Cardiac muscle cell (in vitro differentiated cells and primary cell): Measurements from ENCODE around the gene FBXO34. TPM values are rescaled to one million over a fixed set of nuclear protein-coding genes. Genes with fewer than 3 reads are reported as not detected.
A peak's percentile ranks its signal among the peaks of the same experiment; 100 is the strongest.

ENCODE experiments used
- DNase-seq, 2 donors: peaks; one replicate each; pipeline versions ENCODE4 v3.0.0 to v3.0.0-alpha.2; 2010 to 2017; ENCODE audit warnings: low read depth in 1 of 2, low spot score in 1 of 2
- H3K27ac ChIP-seq: fragments of 200-600 bp; sonication (generic); 2 replicates; pipeline ENCODE4 v1.5.1; 2016
- H3K27me3 ChIP-seq: fragments of 200-600 bp; sonication (generic); 2 replicates; pipeline ENCODE4 v1.6.0; 2016; ENCODE audit warnings: control low read depth
- H3K36me3 ChIP-seq: fragments of 200-600 bp; sonication (generic); 2 replicates; pipeline ENCODE4 v1.5.1; 2016; ENCODE audit warnings: control low read depth
- H3K4me1 ChIP-seq: fragments of 200-600 bp; sonication (generic); 2 replicates; pipeline ENCODE4 v1.8.1; 2017; ENCODE audit warnings: low read depth, mild to moderate bottlenecking, mixed run types
- H3K4me3 ChIP-seq: fragments of 200-600 bp; sonication (generic); 2 replicates; pipeline ENCODE4 v1.5.1; 2016; ENCODE audit warnings: mild to moderate bottlenecking
- H3K9me3 ChIP-seq: fragments of 200-600 bp; sonication (generic); 2 replicates; pipeline ENCODE4 v1.5.1; 2017; ENCODE audit warnings: low read depth, mild to moderate bottlenecking, control low read depth
- polyA plus RNA-seq: library from polyadenylated mRNA; unstranded; fragments of >200 nt; fragmentation: Nextera tagmentation; extraction: Ambion mirVana; gene quantifications from 2 replicates; pipeline ENCODE4 v1.2.1, GENCODE V29; 2016
- total RNA-seq: library from RNA; depleted of rRNA; stranded (reverse); fragments of >200 nt; gene quantifications from 2 replicates; pipeline ENCODE4 v1.2.3, GENCODE V29; 2016
- TF ChIP-seq, protein P1 (sequence below): IDR thresholded peaks from 2 replicates; pipeline ENCODE4 v1.5.1; 2012; ENCODE audit warnings: low read depth, mild to moderate bottlenecking, low read length

FBXO34 gene
- total and polyA plus RNA-seq, 2 experiments from 2014 or later = 19.2 to 21.1 TPM

DNA sequence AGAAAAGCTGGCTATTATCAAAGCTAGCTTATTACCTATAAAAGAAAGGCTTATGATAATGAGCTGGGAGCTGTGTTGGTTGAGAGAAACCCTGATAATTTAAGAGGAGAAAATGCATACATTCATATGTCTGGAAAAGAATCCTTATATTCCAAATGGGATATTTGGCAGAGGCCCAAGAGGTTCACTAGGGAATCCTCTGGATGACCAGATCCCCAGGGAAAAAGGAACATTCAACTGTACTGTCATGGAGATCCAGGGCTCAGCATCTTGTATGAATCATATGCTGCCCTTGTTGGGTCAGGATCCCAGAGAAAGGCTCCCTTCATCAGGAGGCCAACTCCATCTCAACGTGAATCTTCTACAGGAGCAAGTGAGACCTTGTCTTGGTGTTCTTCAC lies 16.6 kb upstream of the FBXO34 start:
- Histone ChIP-seq H3K36me3 (no peaks in the 10 kb centered on the region), H3K4me3 (no peak overlapping the region)
- TF ChIP-seq, protein P1, sequence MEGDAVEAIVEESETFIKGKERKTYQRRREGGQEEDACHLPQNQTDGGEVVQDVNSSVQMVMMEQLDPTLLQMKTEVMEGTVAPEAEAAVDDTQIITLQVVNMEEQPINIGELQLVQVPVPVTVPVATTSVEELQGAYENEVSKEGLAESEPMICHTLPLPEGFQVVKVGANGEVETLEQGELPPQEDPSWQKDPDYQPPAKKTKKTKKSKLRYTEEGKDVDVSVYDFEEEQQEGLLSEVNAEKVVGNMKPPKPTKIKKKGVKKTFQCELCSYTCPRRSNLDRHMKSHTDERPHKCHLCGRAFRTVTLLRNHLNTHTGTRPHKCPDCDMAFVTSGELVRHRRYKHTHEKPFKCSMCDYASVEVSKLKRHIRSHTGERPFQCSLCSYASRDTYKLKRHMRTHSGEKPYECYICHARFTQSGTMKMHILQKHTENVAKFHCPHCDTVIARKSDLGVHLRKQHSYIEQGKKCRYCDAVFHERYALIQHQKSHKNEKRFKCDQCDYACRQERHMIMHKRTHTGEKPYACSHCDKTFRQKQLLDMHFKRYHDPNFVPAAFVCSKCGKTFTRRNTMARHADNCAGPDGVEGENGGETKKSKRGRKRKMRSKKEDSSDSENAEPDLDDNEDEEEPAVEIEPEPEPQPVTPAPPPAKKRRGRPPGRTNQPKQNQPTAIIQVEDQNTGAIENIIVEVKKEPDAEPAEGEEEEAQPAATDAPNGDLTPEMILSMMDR = no peak

DNA sequence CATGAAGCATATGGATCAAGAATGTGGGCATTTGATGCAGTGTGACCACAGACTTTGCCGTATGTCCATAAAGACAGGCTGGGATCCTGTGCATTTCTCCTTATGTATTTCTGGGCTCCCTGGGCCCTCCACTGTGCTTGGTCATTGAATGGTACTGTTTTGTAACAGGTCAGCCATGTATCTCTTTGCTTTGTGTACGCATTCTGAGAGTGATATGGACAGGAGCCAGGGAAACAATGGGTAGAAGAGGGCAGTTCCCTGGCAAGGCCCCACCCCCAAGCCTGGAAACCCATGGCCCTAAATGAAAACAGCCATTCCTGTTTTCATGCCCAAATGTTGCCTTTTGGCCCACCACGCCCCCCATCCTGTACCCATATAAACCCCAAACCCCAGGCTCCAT lies 15.2 kb upstream of the FBXO34 start:
- Histone ChIP-seq H3K27me3 (peaks cover 6% of the 10 kb centered on the region), H3K4me3 (no peak overlapping the region), H3K4me1 (peaks cover 2% of the 10 kb centered on the region), H3K9me3 (no peaks in the 10 kb centered on the region), H3K36me3 (no peaks in the 10 kb centered on the region), H3K27ac (no peak overlapping the region)
- TF ChIP-seq, protein P1 = no peak
- DNase-seq = no peak

More for the DNA sequence above, 16.6 kb upstream of the FBXO34 start:
- no peak overlapping the region for H3K27ac ChIP-seq
- peaks cover 6% of the 10 kb centered on the region for H3K27me3 ChIP-seq
- no peaks in the 10 kb centered on the region for H3K9me3 ChIP-seq
- H3K4me1 ChIP-seq = no peaks in the 10 kb centered on the region
- no peak for DNase-seq

DNA sequence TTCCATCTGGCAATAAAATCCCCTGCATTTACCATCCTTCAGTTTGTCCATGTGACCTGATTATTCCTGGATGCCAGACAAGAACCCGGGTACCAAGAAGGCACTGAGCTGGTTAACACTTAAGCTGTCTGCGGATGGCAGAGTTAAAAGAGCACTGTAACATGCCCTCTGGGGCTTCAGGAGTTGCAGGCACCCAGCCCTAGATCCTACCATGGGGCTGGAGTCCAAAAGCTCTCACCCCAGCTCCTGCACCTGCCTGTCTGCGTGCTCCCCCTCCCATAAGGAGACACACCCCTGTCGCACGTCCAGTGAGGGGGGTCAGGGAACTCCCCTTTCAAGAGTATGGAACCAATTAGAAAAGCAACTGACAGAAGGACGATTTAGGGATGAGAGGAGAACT lies 14.6 kb upstream of the FBXO34 start:
- Histone ChIP-seq H3K4me1 (peaks cover 2% of the 10 kb centered on the region), H3K27me3 (peaks cover 6% of the 10 kb centered on the region), H3K27ac (no peak overlapping the region), H3K4me3 (no peak overlapping the region), H3K36me3 (no peaks in the 10 kb centered on the region), H3K9me3 (no peaks in the 10 kb centered on the region)
- no peak for DNase-seq
- TF ChIP-seq, protein P1 = no peak

DNA sequence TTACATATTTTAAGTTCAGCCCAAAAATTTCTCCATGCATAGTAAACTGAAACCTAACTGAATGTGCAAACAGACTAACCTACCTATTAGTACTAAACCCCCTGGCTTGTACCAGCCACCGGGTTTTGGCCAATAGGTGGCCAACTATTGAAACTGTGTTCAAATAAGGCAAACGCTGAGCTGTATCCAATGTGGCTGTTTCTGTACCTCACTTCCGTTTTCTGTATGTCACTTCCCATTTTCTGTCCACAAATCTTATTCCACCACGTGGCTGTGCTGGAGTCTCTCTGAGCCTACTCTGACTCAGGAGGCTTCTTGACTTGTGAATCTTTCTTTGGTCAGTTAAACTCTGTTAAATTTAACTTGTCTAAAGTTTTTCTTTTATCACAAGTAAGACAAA lies 6.0 kb upstream of the FBXO34 start:
- Histone ChIP-seq H3K4me1 (peaks cover 9% of the 10 kb centered on the region), H3K9me3 (no peaks in the 10 kb centered on the region), H3K27me3 (no peaks in the 10 kb centered on the region), H3K27ac (no peak overlapping the region), H3K4me3 (no peak overlapping the region), H3K36me3 (no peaks in the 10 kb centered on the region)
- no peak for DNase-seq
- TF ChIP-seq, protein P1 = no peak

DNA sequence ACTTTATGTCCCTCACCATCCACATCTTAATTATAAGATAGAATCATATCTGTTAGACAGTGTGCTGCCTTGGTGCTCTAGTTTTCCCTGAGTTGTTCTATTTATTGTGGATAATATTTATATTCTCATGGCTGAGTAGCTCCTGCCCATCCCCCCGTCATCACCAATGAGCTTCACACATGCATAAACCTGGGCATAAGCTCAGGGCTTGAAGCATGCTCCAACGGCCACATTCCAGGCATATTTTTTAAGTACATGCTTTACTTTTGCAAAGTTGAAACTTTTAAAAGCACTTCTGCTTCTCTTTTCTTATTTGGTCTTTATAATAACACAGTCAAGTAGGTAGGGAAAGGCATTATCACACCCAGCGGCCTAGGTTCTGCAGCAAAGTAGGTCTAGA lies 3.4 kb upstream of the FBXO34 start:
- Histone ChIP-seq H3K4me3 (no peak overlapping the region), H3K27me3 (no peaks in the 10 kb centered on the region), H3K36me3 (no peaks in the 10 kb centered on the region), H3K27ac (no peak overlapping the region), H3K9me3 (no peaks in the 10 kb centered on the region), H3K4me1 (peaks cover 13% of the 10 kb centered on the region)
- TF ChIP-seq, protein P1 = no peak
- peak; percentile 21 to 29 for DNase-seq
